Fibroblast of gingiva (primary cell): ENCODE measurements around the gene SLC29A3.

Source experiments
- DNase-seq: peaks from one replicate; pipeline ENCODE4 v3.0.0-alpha.2; 2011; ENCODE audit warnings: low read depth

The SLC29A3 gene

DNA sequence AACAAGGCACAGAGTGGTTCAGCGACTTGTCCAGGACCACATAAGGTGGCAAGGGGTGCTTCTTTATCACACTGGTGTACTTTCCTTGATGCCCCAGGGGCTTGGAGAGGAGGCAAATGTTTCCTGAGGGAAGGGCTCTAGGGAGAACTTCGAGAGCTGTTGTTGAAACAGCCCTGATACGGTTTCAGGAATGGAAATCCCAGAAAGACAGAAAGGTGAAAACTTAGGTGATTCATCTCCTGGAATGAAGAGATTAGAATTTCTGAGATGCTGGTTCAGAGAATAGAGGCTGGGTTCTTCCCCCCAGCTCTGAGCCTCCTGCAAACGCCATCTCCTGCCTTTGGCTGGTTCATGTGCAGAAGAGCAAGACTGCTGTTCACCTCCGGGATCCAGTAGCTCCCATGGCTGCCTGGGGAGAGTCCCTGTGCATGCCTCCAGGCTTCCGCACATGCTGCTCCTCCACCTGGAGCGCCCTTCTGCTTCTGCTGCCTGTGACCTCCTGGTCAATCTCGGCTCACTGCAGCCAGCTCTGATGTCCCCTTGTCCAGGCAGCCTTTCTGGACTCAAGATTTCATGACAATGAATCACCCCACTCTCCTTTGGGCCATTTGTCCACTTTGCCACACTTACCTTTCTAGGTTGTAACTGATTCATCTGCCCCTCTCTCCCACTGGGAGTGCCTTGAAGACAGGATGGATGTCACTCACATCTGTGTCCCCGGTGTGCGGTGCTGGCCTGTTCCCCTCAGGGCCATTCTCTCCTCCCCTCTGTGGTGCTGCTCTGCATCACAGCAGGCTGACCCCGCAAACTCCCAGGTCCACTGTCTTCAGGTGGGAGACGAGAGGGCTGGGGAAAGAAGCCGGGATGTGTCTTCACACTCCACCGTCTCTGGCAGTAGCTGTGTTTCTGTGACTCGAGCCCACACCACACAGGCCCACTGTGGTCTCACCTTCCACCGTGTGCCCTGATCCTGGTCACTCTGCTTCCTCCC lies 74.0 kb downstream of the SLC29A3 start:
- no peak for DNase-seq

GRCh38 chr10:71393841-71394475 lies 74.9 kb downstream of the SLC29A3 start:
- DNase-seq = no peak

GRCh38 chr10:71394926-71395562 lies 76.0 kb downstream of the SLC29A3 start:
- no peak for DNase-seq

DNA sequence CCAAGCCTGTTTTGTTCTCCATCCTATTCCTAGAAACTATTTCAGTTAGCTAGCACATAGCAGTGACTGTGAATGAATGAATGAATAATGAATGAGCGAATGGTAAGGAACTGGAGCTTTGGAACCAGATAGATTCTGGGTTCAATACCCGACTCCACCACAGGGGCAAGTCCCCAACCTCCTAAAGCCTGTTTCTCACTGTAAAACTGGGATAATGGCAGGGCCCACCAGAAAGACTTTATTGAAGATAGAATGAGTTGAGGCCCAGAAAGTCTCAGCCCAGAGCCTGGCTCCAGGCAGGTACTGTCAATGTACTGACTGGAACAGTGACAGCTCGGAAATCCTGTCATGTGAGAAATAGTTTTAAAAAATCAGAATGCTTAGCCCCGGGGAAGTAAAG lies 76.6 kb downstream of the SLC29A3 start:
- DNase-seq = no peak

DNA sequence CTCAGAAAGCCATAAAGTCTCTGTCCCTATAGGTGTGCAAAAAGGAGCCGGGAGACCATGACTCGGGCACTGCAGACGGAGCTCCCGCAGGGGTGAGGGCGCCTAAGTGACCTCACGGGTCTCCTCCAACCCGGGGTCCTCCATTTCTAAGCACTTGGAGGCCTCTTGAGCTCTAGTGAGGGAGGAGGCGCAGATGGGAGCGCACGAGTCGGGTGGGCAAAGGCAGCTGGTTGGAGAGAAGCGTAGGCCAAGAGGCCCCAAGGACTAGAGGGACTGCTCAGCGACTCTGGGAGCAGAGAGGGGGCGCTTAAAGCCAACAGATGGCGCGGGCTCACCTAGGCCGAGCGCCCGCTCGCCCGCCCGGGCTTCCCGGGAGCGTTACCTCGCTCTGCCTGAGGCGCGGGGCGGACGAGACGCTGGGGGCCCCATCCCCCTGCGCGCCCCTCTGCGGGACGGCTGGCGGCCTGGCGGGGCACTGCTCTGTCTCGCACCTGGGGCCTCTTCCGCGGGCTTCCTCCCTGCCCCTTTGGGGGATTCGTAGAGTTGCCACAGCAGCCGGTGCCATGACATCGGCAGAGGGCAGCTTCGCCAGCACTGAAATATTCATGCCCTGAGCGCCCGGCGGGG lies 77.1 kb downstream of the SLC29A3 start:
- no peak for DNase-seq

- DNase-seq = no peak
Measured at GRCh38 chr10:71396711-71397295, 77.7 kb downstream of the SLC29A3 start, which contains the start of gene CDH23. CDH23 (plus strand) TSS chr10:71396920; CDS start chr10:71439832, 42,912 bp downstream.

DNA sequence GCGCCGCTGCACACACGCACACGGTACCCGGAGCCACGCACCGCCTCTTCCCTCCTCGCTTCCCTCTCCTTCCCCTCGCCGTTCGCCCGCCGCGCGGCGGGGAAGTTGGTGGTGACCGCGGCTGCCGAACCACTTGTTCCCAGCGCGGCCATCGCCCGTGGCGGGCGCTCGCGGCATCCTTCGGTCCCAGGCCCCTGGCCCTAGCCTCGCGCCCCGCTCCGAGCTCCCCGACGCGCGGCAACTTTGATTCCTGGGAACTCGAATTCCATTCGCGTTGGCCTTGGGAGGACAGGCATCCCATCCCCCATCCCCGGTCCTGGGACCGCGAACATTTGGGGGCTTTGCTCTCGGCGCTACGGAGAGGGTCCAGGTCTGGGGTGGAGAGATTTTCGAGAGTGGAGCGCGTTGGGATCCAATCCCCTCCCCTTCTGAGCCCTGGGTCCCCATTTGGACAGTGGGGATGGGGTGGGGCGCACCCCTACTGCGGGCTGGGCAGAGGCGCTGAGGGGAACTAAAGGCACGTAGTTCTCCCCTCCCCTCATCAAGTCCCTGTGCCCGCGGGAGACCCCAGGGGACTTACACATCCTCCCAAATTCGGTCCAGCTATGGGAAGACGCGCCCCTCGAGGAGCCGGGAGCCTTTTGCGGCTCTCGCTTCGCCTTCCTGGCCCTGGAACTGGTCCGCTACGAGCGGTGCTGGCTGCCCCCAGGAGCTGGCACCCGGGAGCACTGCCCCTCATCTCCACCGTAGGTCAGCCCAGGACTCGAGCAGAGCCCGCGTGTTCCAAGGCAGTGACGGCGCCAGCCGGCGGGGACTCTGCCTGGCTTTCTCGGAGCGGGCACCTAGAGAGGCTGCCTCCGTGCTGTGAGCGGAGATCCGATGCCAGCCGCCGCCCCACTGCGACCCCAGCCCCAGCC lies 78.5 kb downstream of the SLC29A3 start:
- no peak for DNase-seq

DNA sequence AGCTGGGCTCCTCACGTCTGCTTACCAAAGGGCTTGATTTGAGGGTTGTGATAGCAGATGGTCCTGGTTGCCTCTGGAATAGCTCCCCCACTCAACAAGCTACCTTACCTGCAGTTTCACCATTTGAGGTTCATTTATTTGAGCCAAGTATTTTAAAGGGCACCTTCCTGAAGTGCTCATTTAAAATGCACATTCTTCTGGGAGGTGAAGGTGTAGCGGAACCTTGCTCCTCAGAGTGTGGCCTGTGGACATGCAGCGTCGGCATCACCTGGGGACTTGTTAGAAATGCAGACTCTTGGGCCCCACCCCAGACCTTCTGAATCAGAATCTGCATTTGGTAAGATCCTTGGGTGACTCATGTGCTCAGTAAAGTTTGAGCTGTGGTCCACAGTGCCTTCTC lies 79.9 kb downstream of the SLC29A3 start:
- DNase-seq = no peak

DNA sequence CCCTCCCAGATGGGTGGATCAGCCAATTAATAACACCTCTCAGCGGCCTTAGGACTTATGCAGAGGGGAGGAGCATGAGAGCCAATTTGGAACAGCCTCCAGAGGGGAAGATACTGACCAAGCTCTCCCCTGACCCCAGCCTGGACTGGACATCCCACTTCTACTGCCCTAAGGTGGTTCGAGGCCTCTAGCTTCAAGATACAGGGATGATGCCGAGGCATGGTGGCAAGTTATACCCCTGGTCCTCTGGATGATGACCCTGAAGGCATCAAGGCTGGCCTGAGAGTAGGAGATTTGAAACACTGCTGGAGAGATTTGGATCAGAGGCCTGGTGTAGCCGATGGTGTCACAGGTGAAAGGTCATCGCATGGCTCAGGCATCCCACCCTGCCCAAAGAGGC lies 80.9 kb downstream of the SLC29A3 start:
- no peak for DNase-seq

- no peak for DNase-seq
Measured at GRCh38 chr10:71401056-71401455, 82.0 kb downstream of the SLC29A3 start.

- DNase-seq = no peak
Measured at GRCh38 chr10:71402005-71402404, 82.9 kb downstream of the SLC29A3 start.

DNA sequence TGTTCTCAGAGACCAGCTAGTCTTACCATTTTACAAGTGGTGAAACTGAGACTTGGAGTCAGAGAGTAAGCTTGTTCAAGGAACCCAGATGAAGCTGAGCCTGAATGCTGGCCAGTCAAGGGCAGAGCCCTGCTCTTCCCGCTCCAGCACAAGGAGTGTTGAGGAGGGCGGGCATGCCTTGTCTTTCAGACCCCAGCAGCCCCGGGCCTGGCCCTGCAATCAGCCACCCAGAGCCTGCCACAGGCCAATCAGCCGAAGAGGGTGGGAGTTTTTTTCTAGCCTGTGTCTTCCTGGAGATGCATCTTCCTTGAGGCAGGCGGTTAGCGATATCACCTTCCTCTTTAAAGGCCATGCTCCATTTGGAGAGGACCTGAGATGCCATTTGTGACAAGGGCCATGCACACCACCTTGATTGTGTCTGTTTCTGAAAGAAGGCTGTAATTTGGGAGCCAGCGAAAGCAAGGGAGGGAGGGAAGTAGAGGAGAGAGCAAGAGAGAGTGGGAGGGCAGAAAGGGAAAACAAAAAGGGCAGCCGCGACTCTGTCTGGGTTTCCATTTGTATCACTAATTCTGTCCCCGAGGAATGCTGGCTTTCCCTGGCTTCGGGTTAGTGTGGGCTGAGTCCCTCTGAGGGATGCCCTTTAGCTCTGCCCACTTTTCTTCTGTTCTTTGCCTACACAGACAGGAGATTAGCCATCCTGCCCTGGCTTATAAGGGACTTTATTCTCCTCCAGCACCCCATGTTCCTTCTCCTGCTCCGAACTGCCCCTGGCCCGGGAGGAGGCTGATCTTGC lies 85.6 kb downstream of the SLC29A3 start:
- no peak for DNase-seq

GRCh38 chr10:71406878-71407277 lies 87.8 kb downstream of the SLC29A3 start:
- no peak for DNase-seq

GRCh38 chr10:71408436-71409225 lies 89.6 kb downstream of the SLC29A3 start:
- no peak for DNase-seq

GRCh38 chr10:71409516-71410104 lies 90.6 kb downstream of the SLC29A3 start:
- DNase-seq = no peak
